A549 treated with DMSO at 1 μM for 4 hours (cell line): Measurements from ENCODE around the gene NYAP2. TPM values are rescaled to one million over a fixed set of nuclear protein-coding genes. Genes with fewer than 3 reads are reported as not detected.

Source experiments
- total RNA-seq: library from RNA; stranded (reverse); fragments of 200-300 nt; extraction: Qiagen RNA extraction; gene quantifications from 5 replicates; pipeline ENCODE4 v1.2.3, GENCODE V29; 2022; ENCODE audit warnings: low read depth

Gene NYAP2
- 0.02 to 0.03 TPM (median 0.02 TPM) in 3 of 5 replicates, not detected in the others for total RNA-seq

DNA sequence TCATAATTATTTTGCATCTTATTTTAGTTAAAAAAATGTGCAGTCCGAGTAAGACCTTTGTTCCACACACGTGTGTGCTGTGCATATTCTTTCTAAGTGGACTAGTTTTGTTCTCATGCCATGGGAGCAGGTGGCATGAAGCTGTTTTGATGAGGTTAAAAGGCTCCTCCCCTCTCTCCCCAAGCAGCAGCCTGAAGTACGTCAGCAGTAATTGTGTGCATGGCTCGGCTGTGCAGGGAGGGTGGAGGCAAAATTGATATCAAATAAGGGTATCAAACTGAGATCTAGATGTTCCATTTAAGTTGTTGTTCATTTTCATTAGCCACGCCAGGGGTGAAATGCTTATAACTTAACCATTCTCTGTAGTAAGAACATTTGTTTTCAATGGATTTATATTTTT, at the start of gene NYAP2:
TSS of gene NYAP2 (plus strand) at position 207 of the 400 bp plus-strand sequence. CDS start 9,171 bp downstream, outside the sequence.

